ES-I3 (cell line): ENCODE measurements around the gene ETFBKMT.
"Not testable (repeated sequence)": the region's sequence is repeated elsewhere in the genome, so short reads cannot be mapped to it uniquely, and the experiment has no call there.

Experiments
- H3K36me3 ChIP-seq: 2 replicates; pipeline ENCODE4 v1.6.1; 2013; ENCODE audit warnings: mild to moderate bottlenecking, low read length, control low read depth, moderate library complexity; ENCODE audit not compliant: insufficient read depth
- H3K4me1 ChIP-seq: 2 replicates; pipeline ENCODE4 v1.6.1; 2013; ENCODE audit warnings: mild to moderate bottlenecking, control low read depth, low read length; ENCODE audit not compliant: insufficient read depth
- H3K9ac ChIP-seq: 2 replicates; pipeline ENCODE4 v1.6.1; 2013; ENCODE audit warnings: low read depth, mild to moderate bottlenecking, low read length, moderate library complexity
- H3K9me3 ChIP-seq: 2 replicates; pipeline ENCODE4 v1.6.1; 2013; ENCODE audit warnings: mild to moderate bottlenecking, low read length, moderate library complexity; ENCODE audit not compliant: control insufficient read depth, insufficient read depth

ETFBKMT gene

DNA sequence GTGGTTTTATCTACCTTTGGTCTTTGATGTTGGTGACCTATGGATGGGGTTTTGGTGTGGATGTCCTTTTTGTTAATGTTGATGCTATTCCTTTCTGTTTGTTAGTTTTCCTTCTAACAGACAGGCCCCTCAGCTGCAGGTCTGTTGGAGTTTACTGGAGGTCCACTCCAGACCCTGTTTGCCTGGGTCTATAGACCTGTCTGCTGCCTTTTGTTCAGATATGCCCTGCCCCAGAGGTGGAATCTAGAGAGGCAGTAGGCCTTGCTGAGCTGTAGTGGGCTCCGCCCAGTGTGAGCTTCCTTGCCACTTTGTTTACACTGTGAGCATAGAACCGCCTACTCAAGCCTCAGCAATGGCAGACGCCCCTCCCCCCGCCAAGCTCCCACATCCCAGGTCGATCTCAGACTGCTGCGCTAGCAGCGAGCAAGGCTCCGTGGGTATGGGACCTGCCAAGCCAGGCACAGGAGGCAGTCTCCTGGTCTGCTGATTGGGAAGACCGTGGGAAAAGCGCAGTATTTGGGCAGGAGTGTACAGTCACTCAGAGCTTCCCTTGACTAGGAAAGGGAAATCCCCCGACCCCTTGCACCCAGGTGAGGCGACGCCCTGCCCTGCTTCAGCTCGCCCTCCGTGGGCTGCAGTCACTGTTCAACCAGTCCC is 59.2 kb downstream of the ETFBKMT start:
- not testable (repeated sequence) for H3K9me3 ChIP-seq, H3K4me1 ChIP-seq, H3K36me3 ChIP-seq
- H3K9ac ChIP-seq: peak overlapping the region; percentile 2; the same call in 1 of the 2 replicates

DNA sequence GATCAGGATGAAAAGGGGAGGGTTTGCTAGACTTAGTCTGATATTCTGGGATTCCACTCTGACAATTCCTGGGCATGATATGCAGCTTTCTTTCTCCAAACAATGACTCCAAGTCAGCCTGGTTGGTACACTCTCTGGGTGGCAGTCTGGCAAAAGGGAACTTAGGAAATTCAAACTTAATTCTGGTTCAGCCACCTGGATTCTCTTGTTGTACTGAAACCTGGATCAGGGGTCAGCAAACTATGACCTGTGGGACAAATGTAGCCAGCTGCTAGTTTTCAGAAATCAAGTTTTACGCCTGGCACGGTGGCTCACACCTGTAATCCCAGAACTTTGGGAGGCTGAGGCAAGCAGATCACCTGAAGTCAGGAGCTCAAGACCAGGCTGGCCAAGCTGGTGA is 63.1 kb downstream of the ETFBKMT start:
- Histone ChIP-seq H3K36me3 (no peaks in the 10 kb centered on the region), H3K9ac (no peak overlapping the region), H3K9me3 (no peaks in the 10 kb centered on the region), H3K4me1 (peaks cover 4% of the 10 kb centered on the region; the same call in 1 of the 2 replicates)
